T-helper 1 cell treated with Interleukin-12 subunit alpha and Interleukin-12 subunit beta and Interleukin-4 antibody, amounts not matched to agents 30 ng/mL and 1 ng/mL, for 36 hours (primary cell): Measurements from ENCODE around the gene DUSP5. TPM values are rescaled to one million over a fixed set of nuclear protein-coding genes. Genes with fewer than 3 reads are reported as not detected.

ENCODE experiments used
- intact Hi-C: fragments of 100-400 bp; cut with micrococcal nuclease; formaldehyde crosslinking; loops from one replicate; pipeline ENCODE4 v1.15.1; 2024
- total RNA-seq: library from RNA; stranded (reverse); gene quantifications from 2 replicates; pipeline ENCODE4 v1.2.3, GENCODE V29; 2022

The DUSP5 gene
- total RNA-seq, 1 donor from 2014 or later = 131 TPM

DNA sequence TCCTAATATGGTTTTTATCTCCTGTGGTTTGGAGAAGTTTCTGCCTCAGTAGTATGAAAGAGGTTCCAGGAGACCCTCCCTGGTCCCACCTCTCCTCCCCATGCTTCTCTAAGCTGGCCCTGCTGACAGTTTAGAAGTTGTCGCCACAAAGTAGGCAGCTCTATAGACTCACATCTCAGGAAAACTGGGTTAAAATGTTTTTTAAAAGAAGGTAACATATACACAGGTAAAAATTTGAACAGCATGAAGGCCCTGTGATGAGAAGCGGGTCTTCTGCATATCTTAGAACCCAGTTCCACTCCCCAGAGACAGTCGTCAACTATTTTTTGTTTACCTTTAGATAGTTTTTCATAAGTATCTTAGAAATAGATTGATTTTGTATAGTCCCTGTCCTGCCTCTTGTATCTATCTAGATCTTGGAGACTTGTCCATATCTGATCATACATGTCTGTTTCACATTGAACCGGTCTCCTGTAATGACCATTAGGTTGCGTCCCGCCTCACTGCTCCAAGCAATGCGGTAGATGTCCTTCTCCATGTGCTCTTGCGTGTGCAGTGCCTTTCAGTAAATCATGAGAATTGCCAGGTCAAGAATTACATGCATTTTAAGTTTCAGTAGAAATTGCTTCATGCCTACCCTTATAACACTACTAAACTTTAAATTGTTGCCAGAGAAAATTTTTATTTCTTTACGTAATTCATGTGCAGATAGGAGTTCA, 2.2 kb downstream of the DUSP5 start:
- intact Hi-C loops = loop anchor here (1.0 to 10.0 kb wide), 6 partner anchors 189 to 1682 kb away; partner anchors contain the start of genes ADD3, GPAM, PDCD4 and XPNPEP1

DNA sequence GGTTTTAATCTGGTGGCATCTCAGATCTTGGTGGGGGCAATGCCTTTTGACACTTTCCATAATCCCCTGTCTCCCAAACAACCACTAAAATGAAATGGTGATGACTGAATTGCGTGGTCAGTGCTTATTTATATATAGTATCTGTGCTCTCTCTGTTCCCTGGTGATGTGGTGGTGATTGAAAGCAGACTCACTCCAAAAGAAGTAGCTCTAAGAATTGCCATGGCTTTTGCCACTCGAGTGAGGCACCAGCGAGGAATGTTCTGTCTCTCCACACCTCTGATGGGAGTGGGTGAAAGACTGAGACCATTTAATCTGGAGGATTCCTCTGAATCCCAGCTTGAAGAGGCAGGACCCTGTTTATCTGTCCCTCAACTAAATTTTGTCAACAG, 2.8 kb downstream of the DUSP5 start:
- intact Hi-C loops = loop anchor here (5.0 to 10.0 kb wide), 4 partner anchors 274 to 578 kb away; partner anchors contain the start of genes ADD3, PDCD4 and XPNPEP1

DNA sequence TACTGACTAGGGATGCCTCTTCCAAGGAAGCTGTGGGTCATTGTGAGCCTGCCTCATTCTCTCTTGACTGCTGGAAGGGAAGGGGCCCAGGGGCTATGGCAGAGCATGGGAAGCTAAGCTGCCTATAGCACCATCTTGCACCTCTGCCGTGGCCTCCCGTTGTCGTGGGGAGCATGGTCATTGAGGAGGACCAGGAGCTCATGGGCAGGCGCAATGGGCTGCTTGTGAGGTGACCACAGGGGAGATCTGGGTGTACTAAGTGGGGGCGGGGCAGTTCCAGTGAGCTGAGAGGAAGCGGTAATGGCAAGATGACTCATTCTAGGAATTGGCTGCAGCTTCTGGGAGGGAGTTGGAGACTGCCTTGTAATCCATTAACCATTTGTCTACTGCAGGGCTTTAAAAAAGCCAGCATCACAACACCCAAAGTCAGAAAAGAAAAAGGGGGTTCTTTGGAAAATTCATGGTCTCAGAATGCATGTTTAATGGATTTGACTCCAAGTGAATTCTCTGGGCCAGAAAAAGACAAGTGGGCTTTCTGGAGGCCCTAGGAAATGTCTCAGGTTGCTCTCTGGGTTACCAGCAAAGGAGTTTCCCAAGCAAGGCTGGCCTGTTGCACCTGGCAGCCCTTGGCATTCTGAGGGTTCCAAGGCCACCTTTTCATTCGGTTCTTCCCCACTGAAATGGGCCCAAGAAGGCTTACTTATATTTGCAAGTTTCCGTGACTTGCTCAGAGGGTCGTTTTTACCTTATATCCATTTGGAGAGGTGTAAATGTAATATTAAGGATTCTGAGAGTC, 3.6 kb downstream of the DUSP5 start:
- intact Hi-C loops = loop anchor here (5.0 to 10.0 kb wide), 4 partner anchors 273 to 579 kb away; partner anchors contain the start of genes ADD3, PDCD4 and XPNPEP1

DNA sequence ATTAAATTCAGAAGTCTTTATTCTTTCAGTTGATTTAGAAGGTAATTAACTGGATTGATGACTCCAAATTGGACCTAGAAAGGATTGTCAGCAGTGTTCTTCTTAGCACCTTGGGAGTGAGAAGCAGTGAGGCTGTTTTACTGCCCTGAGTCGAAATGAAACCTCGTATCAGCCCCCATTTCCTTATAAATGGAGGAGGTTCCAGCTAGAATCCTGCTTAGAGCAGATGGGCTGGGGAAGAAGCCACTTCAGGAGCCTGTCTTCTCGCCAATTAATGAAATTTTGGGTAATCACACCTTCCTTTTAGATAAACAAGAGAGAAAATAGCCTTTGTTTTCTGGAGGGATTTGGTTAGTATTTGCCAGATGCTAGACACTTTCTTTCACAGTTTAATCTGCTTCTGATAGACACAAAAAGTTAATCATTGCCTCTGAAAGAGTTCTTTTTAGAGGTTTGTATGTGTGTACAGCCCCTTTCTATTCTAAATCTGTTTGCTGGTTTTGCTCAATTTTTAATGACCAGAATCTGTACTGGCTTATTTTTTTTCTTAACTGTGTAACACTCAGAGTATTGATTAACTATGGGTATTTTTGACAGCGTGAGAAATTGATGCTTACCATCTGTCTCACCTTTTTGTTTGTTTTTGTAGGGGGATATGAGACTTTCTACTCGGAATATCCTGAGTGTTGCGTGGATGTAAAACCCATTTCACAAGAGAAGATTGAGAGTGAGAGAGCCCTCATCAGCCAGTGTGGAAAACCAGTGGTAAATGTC, 4.6 kb downstream of the DUSP5 start:
- intact Hi-C loops = loop anchor here (5.0 to 10.0 kb wide), 4 partner anchors 273 to 580 kb away; partner anchors contain the start of genes ADD3, PDCD4 and XPNPEP1

DNA sequence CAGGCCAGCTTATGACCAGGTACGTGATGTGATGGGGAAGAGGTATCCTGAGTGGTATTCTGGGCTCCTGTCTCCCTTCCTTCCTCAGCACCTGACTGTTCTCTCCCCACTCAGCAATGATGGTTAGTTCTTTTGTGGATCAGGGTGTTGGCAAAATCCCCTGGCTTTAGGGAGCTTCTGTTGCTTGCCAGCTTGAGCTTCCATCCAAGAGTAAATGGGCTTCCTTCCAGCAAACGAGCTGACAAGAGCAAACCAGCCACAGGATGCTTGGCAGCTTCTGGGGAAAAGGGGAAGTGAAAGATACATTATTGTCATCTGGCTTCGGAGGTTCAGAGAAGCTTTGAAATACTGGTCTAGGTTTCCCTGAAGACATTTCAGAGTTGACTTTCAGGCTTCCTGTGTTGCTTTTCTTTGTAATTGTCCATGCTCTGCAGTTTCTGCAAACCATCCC, 5.2 kb downstream of the DUSP5 start:
- intact Hi-C loops = loop anchor here (1.0 to 10.0 kb wide), 5 partner anchors 272 to 581 kb away; partner anchors contain the start of genes ADD3, PDCD4 and XPNPEP1

DNA sequence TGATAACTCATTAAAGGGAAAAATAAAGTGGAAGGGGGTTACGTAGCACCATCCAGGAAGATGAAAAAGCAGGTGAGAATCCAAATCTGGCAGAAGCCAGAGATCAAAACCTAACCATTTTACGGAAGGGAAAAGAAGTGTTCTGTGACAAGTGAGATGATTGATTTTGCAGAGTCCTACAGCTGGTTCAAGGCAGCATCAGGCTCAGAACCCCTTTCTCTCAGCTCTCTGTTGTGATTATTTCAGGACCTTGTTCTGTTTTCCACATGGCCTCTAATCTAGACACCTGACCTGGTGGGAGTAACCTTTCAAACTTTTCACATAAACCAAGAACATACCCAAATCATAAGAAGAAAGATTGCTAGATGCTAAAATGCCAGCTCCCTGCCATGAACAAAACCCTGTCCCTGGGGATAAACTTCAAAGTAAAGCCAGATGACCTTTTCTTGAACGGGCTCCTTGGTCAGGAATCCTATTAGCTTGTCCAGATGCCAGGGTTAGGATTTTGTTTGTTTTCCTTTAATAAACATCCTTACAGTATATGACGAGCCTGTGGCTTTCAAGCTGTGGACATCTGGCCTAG, 5.9 kb downstream of the DUSP5 start:
- intact Hi-C loops = loop anchor here (1.0 to 10.0 kb wide), 14 partner anchors 7 to 581 kb away; partner anchors contain the start of genes ADD3, PDCD4, SMC3 and XPNPEP1

DNA sequence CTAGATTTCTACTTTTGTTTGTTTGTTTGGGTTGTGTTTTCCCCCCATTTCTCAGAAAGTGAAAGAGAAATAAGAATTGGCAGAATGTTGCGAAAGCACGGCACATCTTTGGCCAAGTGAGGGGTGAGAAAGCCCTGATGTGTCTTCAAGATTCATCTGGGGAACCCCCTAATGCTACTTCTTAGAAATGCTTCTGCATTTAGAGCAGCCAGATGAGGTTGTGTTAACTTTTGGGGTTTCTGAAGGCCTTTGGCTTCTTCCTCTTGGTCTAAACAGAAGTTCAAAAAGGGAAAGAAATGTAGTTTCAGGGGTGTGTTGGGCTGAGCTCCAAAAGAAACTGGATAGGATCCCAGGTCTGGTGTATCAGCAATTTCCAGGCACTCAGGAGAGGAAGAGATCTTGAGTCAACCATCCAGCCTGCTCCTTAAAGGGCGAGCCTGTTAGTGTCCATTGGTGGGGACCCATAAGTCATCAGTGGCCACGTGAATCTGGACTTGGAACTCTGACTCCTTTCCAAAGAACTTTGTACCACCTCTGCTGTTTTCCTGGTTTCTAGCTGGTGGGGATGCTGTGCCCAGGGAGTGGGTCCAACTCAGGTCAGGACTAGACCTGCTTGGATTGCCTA, 6.5 kb downstream of the DUSP5 start:
- intact Hi-C loops = loop anchor here (1.0 to 10.0 kb wide), 13 partner anchors 8 to 582 kb away; partner anchors contain the start of genes ADD3, PDCD4, SMC3 and XPNPEP1

DNA sequence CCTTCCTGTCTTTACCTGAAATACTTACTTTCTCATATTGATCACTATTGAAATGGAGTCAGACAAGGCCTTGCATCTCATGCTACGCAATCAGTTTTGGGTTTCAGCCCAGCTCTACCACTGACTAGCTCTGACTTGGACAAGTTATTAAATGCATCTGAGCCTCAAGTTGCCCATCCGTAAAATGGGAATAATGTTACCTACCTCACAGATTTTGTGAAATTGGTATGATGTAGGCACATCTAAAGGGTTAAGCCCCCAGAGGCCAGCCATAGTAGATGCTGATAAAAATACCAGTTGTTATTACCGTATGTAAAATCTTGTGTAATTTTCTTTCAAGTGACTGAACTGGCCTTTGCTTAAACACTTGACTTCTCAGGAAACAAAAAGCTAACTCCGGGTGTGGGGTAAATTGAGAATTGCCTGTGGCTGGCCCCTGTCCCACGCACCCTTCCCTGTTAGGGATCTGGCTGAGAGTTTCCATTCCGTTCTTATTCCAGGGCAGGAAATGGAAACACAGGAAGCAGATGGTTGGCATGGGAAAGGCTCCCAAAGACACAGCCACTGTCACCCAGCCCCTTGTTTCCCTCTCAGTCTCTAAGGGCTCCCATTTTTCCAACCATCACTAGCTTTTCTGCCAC, 7.5 kb downstream of the DUSP5 start:
- intact Hi-C loops = loop anchor here (10.0 kb wide), 1 partner anchor 270 kb away; no protein-coding TSS in a partner anchor

DNA sequence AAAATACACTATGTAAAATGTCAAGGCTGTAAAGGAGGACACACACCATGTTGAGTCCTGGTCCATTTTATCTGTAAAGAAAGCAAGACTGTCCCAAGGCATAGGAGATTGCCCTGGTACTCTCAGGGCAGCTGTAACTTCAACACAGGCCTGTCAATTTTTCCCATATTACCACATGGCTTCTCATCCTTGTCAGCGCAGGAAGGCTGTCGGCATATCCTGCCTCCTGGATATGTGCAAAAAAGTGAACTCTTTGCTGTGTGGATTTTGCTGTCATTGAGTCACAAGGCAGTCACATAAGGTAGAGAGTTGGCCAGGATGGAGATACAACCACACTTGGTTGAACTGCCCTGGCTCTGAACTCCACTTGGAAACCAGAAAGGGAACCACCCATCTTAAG, 8.7 kb downstream of the DUSP5 start:
- intact Hi-C loops = loop anchor here (10.0 kb wide), 1 partner anchor 268 kb away; no protein-coding TSS in a partner anchor

DNA sequence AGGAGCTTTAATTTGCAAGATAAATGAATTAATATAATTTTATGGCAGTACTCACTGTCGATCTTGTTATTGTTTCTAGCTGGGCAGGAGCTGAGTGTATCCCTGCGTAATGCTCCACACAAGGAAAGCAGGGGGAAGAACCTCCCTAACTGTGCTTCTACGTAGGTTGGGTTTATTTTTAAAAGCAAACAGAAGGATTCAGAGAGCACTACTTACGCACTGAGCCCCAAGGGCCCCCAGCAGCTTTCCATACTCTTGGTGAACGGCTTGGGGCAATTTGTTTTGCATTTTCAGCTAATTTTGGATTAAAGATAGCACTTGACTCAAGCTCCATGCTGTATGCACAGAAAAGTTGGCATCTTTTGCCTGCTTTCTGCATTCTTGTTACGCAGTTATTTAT, 9.6 kb downstream of the DUSP5 start:
- intact Hi-C loops = loop anchor here (10.0 kb wide), 1 partner anchor 267 kb away; no protein-coding TSS in a partner anchor

DNA sequence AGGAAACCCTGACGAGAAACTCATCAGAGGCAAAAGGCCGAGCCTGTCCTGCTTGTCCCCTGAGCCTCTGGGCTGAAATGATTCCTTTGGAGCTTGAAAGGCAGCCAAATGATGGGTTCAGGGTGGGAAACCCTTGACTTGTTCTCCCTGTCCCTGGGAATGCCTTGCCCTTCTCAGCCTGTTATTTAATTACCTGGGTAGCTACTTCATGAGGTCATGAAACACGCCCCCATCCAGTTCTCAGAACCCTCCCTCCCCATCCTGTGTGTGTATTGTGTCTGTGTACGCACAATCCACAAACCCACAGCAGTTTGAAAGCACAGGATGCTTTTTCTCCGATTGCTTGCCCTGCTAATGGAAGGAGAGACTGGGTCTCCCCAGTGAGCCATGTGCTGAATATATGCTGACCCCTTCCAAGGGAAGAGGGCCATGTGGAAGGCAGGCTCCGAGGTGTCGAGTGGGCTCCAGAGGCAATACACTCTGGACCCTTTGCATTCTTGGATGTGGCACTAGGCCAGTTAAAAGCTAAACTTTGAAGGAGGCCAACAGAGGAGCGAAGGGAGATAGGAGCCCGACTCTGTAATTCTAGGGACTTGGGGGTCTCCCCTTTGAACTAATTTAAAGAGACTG, 10.6 kb downstream of the DUSP5 start:
- intact Hi-C loops = loop anchor here (10.0 kb wide), 1 partner anchor 267 kb away; no protein-coding TSS in a partner anchor

DNA sequence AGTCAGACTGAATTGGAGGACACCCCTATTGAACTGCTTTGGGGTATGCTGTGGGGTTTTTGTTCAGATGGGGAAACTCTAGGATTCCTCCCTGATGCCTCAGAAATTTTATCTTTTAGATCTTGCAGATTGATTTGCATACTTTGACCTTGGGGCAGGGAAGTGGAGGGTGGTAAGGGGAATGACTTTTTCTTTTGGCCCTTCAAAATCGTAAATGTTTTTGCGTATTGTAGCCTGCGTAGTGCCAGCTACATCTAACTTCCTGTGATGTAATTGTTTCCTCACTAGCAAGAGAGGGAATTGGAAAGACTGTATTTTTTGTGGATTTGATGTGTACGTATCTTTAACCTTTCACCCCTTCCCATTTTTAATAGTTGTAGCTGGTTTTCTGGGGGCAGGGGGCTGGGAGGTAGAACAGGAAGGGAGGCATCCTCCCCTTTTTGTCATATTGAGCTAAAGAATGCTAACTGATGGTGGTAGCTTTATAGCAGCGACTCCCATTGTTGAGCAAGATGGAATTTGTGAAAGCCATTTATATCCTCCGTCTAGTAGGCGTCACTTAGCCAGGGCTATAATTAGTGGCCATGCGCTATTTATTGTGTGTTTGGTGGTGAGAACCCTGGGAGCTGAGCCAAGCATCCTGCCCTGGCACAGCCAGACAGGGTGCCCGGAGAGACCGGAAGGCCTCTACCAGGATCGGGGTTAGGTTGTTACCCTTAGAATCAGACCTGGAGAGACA, 11.3 kb downstream of the DUSP5 start:
- intact Hi-C loops = loop anchor here (10.0 kb wide), 1 partner anchor 266 kb away; no protein-coding TSS in a partner anchor

DNA sequence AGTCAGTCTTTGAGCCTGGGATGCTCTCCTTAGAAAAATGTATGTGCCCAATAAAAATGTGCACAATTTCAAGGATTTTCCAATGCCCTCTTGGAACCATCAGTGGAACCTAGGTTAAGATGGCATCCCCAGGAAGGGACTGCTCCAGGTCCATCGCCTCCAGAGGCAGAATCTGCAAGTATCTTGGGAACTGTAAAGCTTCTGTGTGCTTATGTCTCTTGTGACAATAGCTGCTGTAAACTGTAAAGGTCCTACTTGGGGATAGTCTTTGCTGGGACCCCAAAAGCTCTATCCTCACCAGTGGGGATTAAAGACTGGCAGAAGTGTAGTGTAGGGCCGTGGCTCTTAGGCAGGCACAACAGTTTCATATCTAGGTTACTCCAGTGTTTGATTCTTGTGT, 11.9 kb downstream of the DUSP5 start:
- intact Hi-C loops = loop anchor here (10.0 kb wide), 1 partner anchor 265 kb away; no protein-coding TSS in a partner anchor

DNA sequence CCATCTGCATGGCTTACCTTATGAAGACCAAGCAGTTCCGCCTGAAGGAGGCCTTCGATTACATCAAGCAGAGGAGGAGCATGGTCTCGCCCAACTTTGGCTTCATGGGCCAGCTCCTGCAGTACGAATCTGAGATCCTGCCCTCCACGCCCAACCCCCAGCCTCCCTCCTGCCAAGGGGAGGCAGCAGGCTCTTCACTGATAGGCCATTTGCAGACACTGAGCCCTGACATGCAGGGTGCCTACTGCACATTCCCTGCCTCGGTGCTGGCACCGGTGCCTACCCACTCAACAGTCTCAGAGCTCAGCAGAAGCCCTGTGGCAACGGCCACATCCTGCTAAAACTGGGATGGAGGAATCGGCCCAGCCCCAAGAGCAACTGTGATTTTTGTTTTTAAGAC, 12.4 kb downstream of the DUSP5 start:
- intact Hi-C loops = no loop called here

DNA sequence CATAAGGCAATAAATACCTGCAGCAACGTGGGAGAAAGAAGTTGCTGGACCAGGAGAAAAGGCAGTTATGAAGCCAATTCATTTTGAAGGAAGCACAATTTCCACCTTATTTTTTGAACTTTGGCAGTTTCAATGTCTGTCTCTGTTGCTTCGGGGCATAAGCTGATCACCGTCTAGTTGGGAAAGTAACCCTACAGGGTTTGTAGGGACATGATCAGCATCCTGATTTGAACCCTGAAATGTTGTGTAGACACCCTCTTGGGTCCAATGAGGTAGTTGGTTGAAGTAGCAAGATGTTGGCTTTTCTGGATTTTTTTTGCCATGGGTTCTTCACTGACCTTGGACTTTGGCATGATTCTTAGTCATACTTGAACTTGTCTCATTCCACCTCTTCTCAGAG, 13.0 kb downstream of the DUSP5 start:
- intact Hi-C loops = no loop called here

DNA sequence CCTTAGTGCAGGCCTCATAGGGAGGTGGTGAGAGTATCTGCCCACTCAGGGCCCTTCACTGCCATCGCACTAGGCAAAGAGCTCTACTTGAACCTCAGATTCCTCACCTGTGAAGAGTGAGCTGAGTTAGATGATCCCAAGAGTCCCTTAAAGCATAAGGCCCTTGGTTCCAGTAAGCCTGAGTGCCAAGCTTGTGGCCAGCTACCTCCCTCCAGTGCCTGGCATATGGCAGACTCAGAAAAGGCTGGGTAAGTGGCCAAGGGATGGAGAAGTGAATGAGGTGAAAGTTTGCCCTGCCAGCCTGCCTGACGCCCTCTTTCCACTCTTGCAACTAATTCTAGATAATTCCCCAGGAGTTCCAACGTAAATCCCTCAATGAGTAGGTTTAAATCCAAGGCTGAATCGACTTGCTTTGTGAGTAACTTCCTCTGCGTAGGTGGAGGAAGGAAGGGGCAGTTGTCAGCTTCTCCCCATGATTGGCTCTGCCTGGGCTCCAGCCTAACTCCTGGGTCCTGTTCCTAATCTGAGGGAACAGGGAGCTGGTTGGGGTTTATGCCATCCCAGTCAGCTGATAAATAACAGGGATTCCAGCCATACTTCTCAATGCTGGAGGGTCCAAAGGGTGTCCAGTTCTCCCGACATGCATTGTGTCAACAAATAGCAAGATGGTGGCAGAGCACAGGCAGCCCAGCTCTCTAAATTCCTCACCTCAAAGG, 14.2 kb downstream of the DUSP5 start:
- intact Hi-C loops = no loop called here

DNA sequence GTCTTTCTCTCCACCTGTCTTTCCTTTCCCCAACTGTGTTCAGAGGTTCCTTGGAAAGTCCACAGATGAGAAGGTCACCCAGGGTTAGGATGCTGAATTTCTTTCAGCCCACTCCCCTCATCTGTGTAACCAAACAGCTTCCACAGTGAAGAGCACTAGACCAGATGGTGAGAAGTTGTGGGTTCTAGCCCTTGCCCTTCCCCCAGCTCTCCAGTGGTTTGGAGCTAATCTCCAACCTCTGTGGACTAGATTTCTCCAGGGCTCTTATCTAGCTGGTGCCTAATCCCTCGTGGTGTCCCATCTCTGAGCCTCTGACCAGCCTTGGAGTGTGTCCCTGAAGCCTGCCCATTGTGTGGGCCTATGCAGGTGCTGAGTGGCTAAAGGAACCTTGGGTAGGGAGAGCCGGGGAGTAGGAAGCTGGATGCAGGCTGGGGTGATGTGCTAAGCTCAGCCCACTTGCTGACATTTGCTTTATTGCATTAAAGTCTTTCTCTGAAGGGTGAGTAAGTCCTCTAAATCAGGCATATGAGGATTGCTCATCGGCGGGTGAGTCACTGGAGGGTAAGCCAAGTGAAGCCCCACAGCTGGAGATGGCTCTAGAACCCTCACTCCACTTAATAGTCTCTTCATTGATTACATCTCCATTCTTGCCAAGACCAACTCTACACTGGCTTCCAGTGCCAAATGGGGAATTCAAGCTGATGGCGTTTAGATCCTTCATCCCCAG, 14.9 kb downstream of the DUSP5 start:
- intact Hi-C loops = no loop called here
